HL-60 (cell line): ENCODE data around the gene KRT25.

Experiments
- DNase-seq, 2 experiments: peaks; one replicate each; pipeline ENCODE4 v3.0.0-alpha.2; 2010 to 2020; ENCODE audit warnings: low read depth in 1 of 2, low spot score in 1 of 2
- H3K27ac ChIP-seq: fragments of 250-450 bp; sonication (Bioruptor Pico); replicated peaks from 2 replicates; pipeline ENCODE4 v1.5.1; 2020; ENCODE audit warnings: mild to moderate bottlenecking, moderate library complexity
- H3K27me3 ChIP-seq: fragments of 250-450 bp; sonication (Bioruptor Pico); 2 replicates; pipeline ENCODE4 v1.5.1; 2021; ENCODE audit warnings: mild to moderate bottlenecking, moderate library complexity; ENCODE audit not compliant: insufficient read depth, poor library complexity, severe bottlenecking
- H3K4me3 ChIP-seq: replicated peaks from 2 replicates; pipeline ENCODE4 v1.5.1; 2011; ENCODE audit warnings: mild to moderate bottlenecking, control low read depth, low read length; ENCODE audit not compliant: insufficient read depth
- CTCF ChIP-seq: IDR thresholded peaks from one replicate; pipeline ENCODE4 v1.5.1; 2011; ENCODE audit warnings: low read length, control low read depth, inconsistent platforms; ENCODE audit not compliant: insufficient read depth
- GABPA ChIP-seq: IDR thresholded peaks from 2 replicates; pipeline ENCODE4 v1.6.1; 2012; ENCODE audit warnings: low read depth
- POLR2AphosphoS5 ChIP-seq: IDR thresholded peaks from 2 replicates; pipeline ENCODE4 v1.6.1; 2012; ENCODE audit warnings: low read depth
- REST ChIP-seq: IDR thresholded peaks from 2 replicates; pipeline ENCODE4 v1.6.1; 2012; ENCODE audit warnings: low read depth; ENCODE audit not compliant: insufficient replicate concordance
- SPI1 ChIP-seq: IDR thresholded peaks from 2 replicates; pipeline ENCODE4 v1.6.1; 2012; ENCODE audit warnings: low read depth, mild to moderate bottlenecking, borderline replicate concordance

KRT25 gene

GRCh38 chr17:40763752-40764151 lies 8.6 kb upstream of the KRT25 start:
- TF ChIP-seq CTCF = no peak
- TF ChIP-seq SPI1 = no peak
- no peak for TF ChIP-seq GABPA
- TF ChIP-seq POLR2AphosphoS5 = no peak
- no peak for TF ChIP-seq REST
- Histone ChIP-seq H3K27ac (no peak overlapping the region), H3K27me3 (no peaks in the 10 kb centered on the region), H3K4me3 (no peak overlapping the region)
- DNase-seq = no peak

GRCh38 chr17:40760105-40761016 lies 5.2 kb upstream of the KRT25 start:
- no peaks in the 10 kb centered on the region for H3K27me3 ChIP-seq
- H3K27ac ChIP-seq = no peak overlapping the region
- TF ChIP-seq GABPA (no peak), SPI1 (no peak), CTCF (no peak), REST (no peak), POLR2AphosphoS5 (no peak)
- H3K4me3 ChIP-seq = no peak overlapping the region
- no peak for DNase-seq

- Histone ChIP-seq H3K27me3 (peaks cover 8% of the 10 kb centered on the region), H3K4me3 (no peak overlapping the region), H3K27ac (no peak overlapping the region)
- no peak for TF ChIP-seq GABPA
- TF ChIP-seq SPI1 = no peak
- no peak for TF ChIP-seq REST
- TF ChIP-seq CTCF = no peak
- no peak for TF ChIP-seq POLR2AphosphoS5
- no peak for DNase-seq
Measured at GRCh38 chr17:40753804-40754203, 1.3 kb downstream of the KRT25 start.
